Erythroblast (primary cell): ENCODE measurements around the gene HCN4.

Source experiments
- GATA1 ChIP-seq: IDR thresholded peaks from 2 replicates; pipeline ENCODE4 v1.6.1; 2011; ENCODE audit warnings: low read depth, mild to moderate bottlenecking, control low read depth, low read length, moderate library complexity
- POLR2A ChIP-seq: IDR thresholded peaks from 2 replicates; pipeline ENCODE4 v1.6.1; 2011; ENCODE audit warnings: mild to moderate bottlenecking, low read length

GRCh38 chr15:73389971-73390544 is 21.3 kb upstream of the HCN4 start:
- TF ChIP-seq POLR2A, result no peak
- TF ChIP-seq GATA1, result no peak
